Measurements from ENCODE around the gene RET. TPM values are rescaled to one million over a fixed set of nuclear protein-coding genes. Genes with fewer than 3 reads are reported as not detected.

RET gene
- total RNA-seq, 2 donors from 2014 or later: 1.0 to 1.3 TPM

DNA sequence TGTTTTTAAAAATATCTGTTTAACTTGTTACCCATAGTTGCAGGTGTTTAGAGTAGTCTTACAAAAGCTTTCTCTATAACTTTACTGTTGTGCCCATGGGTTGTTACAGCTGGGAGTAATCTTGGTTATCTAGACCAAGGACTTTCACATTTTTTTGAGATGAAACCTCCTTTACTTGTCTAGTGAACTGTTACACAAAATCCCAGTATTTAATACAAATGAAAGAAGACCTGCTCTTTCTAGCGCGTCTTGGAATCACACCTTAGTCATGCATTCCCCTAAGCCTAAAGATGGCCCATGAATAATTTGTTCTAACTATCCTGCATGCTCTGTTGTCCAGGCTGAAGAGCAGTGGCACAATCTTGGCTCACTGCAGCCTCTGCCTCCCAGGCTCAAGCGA lies 99.4 kb downstream of the RET start:
- intact Hi-C loops (cut with DNase I): no loop called here
- DNase-seq (ENCODE audit: low spot score): no peak

DNA sequence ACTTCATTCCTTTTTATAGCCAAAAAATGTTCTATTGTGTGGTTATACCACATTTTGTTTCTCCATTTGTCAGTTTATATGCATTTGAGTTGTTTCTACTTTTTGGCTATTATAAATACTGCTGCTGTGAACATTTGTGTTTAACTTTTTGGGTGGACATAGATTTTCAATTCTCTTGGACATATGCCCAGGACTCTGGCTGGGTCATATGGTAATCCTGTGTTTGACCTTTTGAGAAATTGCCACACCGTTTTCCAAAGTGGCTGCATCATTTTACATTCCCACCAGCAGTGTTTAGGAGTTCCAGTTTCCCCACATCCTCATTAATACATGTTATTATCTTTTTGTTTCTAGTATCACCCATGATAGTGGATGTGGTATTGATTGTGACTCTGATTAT lies 100.7 kb downstream of the RET start:
- DNase-seq (ENCODE audit: low spot score): no peak
- intact Hi-C loops (cut with DNase I): no loop called here

Other genes starting within 250 kb of the RET start
- 10 to 100 TPM; 31.1 to 31.8 TPM for gene CSGALNACT2, start 61.4 kb downstream of the RET start, total RNA-seq
- gene RASGEF1A, start 190.0 kb downstream of the RET start, total RNA-seq: 1 to 10 TPM in 1 of 2 donors, under 1 TPM in 1; 0.81 to 1.1 TPM

Data from posterior vena cava (tissue), 2 donors.